HG03520 (cell line): ENCODE measurements around the gene MGAT5B.
"Not testable (repeated sequence)": the region's sequence is repeated elsewhere in the genome, so short reads cannot be mapped to it uniquely, and the experiment has no call there.

Experiments
- ATAC-seq: cut with Tn5 transposase; IDR thresholded peaks from one replicate; pipeline ENCODE4 v1.9.1; 2021; ENCODE audit warnings: mild to moderate bottlenecking, moderate library complexity; ENCODE audit not compliant: unreplicated experiment

The MGAT5B gene

GRCh38 chr17:76968707-76969597, 100.7 kb downstream of the MGAT5B start:
- ATAC-seq, result no peak

GRCh38 chr17:76969598-76970172, 101.5 kb downstream of the MGAT5B start:
- ATAC-seq, result no peak

- ATAC-seq, result not testable (repeated sequence)
Observed at GRCh38 chr17:76970228-76970627, 102.0 kb downstream of the MGAT5B start.

- ATAC-seq, result no peak
Observed at GRCh38 chr17:76972046-76972641, 103.9 kb downstream of the MGAT5B start.

- ATAC-seq, result no peak
Observed at GRCh38 chr17:76973040-76973439, 104.8 kb downstream of the MGAT5B start.

- no peak for ATAC-seq
Observed at GRCh38 chr17:76974721-76975120, 106.5 kb downstream of the MGAT5B start.

- ATAC-seq, result not testable (repeated sequence)
Observed at GRCh38 chr17:76978050-76978449, 109.8 kb downstream of the MGAT5B start.

- no peak for ATAC-seq
Observed at GRCh38 chr17:76981545-76982295, 113.5 kb downstream of the MGAT5B start.

GRCh38 chr17:76982408-76983074, 114.3 kb downstream of the MGAT5B start:
- no peak for ATAC-seq

GRCh38 chr17:76983075-76983775, 115.0 kb downstream of the MGAT5B start:
- ATAC-seq, result no peak

GRCh38 chr17:76986365-76986764, 118.2 kb downstream of the MGAT5B start:
- no peak for ATAC-seq

GRCh38 chr17:76987486-76988093, 119.4 kb downstream of the MGAT5B start:
- no peak for ATAC-seq

GRCh38 chr17:76988796-76989195, 120.6 kb downstream of the MGAT5B start:
- no peak for ATAC-seq

- ATAC-seq, result no peak
Observed at GRCh38 chr17:76989519-76989918, 121.3 kb downstream of the MGAT5B start.

GRCh38 chr17:76992891-76993290, 124.7 kb downstream of the MGAT5B start:
- ATAC-seq, result no peak

GRCh38 chr17:76993651-76994050, 125.4 kb downstream of the MGAT5B start:
- ATAC-seq, result no peak

- ATAC-seq, result no peak
Observed at GRCh38 chr17:76994237-76994637, 126.0 kb downstream of the MGAT5B start.

GRCh38 chr17:76995387-76996105, 127.3 kb downstream of the MGAT5B start:
- ATAC-seq, result no peak
